Measurements from ENCODE around the gene SLC25A47. TPM values are rescaled to one million over a fixed set of nuclear protein-coding genes. Genes with fewer than 3 reads are reported as not detected.
"Not testable (repeated sequence)": the region's sequence is repeated elsewhere in the genome, so short reads cannot be mapped to it uniquely, and the experiment has no call there.

Gene SLC25A47
- total RNA-seq, 3 donors from 2014 or later = 0.16 TPM; not detected in 2

GRCh38 chr14:100306101-100306997 is 16.8 kb upstream of the SLC25A47 start, which contains the start of gene SLC25A29:
Gene SLC25A29, minus strand, starts transcription at chr14:100306444. Its CDS starts 212 bp downstream, at chr14:100306232.
- peak in 2 of 3 donors; percentile 24 to 66 for TF ChIP-seq POLR2AphosphoS5 (IDR thresholded peaks at IDR 0.05)
- peak; percentile 42 for TF ChIP-seq POLR2A (IDR thresholded peaks at IDR 0.05)
- TF ChIP-seq, protein P1, sequence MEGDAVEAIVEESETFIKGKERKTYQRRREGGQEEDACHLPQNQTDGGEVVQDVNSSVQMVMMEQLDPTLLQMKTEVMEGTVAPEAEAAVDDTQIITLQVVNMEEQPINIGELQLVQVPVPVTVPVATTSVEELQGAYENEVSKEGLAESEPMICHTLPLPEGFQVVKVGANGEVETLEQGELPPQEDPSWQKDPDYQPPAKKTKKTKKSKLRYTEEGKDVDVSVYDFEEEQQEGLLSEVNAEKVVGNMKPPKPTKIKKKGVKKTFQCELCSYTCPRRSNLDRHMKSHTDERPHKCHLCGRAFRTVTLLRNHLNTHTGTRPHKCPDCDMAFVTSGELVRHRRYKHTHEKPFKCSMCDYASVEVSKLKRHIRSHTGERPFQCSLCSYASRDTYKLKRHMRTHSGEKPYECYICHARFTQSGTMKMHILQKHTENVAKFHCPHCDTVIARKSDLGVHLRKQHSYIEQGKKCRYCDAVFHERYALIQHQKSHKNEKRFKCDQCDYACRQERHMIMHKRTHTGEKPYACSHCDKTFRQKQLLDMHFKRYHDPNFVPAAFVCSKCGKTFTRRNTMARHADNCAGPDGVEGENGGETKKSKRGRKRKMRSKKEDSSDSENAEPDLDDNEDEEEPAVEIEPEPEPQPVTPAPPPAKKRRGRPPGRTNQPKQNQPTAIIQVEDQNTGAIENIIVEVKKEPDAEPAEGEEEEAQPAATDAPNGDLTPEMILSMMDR (IDR thresholded peaks at IDR 0.05) = no peak
- H3K36me3 ChIP-seq = no peaks in the 10 kb centered on the region
- H3K4me1 ChIP-seq = peaks cover 0 to 23% of the 10 kb centered on the region in 2 donors
- intact Hi-C loops (cut with DNase I; ENCODE audit: low total_unique reads) = loop anchor here (10.0 kb wide), 1 partner anchor 68 kb away; the partner anchor contains the start of gene WDR25
- H3K27me3 ChIP-seq = no peaks in the 10 kb centered on the region
- H3K4me3 ChIP-seq = peak within 1 kb of the TSS; percentile 85 to 96 (median 89)
- H3K27ac ChIP-seq = peak within 1 kb of the TSS; percentile 78 to 90
- H3K9me3 ChIP-seq = no peaks in the 10 kb centered on the region
- DNase-seq (ENCODE audit: low spot score in 2 of 2) = peak; percentile 77 to 84

- H3K27ac ChIP-seq = peak overlapping the region; percentile 78 to 90
- no peak for TF ChIP-seq POLR2A (IDR thresholded peaks at IDR 0.05)
- TF ChIP-seq, protein P1 (IDR thresholded peaks at IDR 0.05) = no peak
- intact Hi-C loops (cut with DNase I; ENCODE audit: low total_unique reads) = loop anchor here (10.0 kb wide), 1 partner anchor 68 kb away; the partner anchor contains the start of gene WDR25
- no peak for DNase-seq (ENCODE audit: low spot score in 2 of 2)
- no peaks in the 10 kb centered on the region for H3K9me3 ChIP-seq
- H3K4me1 ChIP-seq = peaks cover 0 to 23% of the 10 kb centered on the region in 2 donors
- H3K4me3 ChIP-seq = peak overlapping the region; percentile 85 to 96 (median 89)
- H3K36me3 ChIP-seq = no peaks in the 10 kb centered on the region
- H3K27me3 ChIP-seq = no peaks in the 10 kb centered on the region
Observed at GRCh38 chr14:100306998-100307765, 16.0 kb upstream of the SLC25A47 start.

- TF ChIP-seq, protein P1 (IDR thresholded peaks at IDR 0.05) = no peak
- no peak for TF ChIP-seq POLR2AphosphoS5 (IDR thresholded peaks at IDR 0.05)
- Histone ChIP-seq H3K36me3 (no peaks in the 10 kb centered on the region), H3K27ac (peak overlapping the region; percentile 78 to 90), H3K27me3 (no peaks in the 10 kb centered on the region), H3K4me3 (peak overlapping the region; percentile 85 to 96 (median 89)), H3K4me1 (peaks cover 0 to 23% of the 10 kb centered on the region in 2 donors), H3K9me3 (no peaks in the 10 kb centered on the region)
- DNase-seq (ENCODE audit: low spot score in 2 of 2) = no peak
- intact Hi-C loops (cut with DNase I; ENCODE audit: low total_unique reads) = loop anchor here (10.0 kb wide), 1 partner anchor 67 kb away; the partner anchor contains the start of gene WDR25
Observed at GRCh38 chr14:100307766-100308426, 15.2 kb upstream of the SLC25A47 start.

DNA sequence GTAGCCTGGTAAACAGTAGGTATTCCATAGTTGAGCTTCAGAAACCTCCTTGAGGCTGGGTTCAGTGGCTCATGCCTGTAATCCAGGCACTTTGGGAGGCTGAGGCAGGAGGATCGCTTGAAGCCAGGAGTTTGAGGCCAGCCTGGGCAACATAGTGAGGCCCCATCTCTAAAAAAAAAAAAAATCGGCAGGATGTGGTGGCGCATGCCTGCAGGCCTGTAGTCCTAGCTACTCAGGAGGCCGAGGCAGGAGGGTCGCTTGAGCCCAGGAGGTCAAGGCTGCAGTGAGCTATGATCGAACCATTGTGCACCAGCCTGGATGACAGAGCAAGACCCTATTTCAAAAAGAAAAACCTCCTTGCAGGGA is 14.7 kb upstream of the SLC25A47 start:
- intact Hi-C loops (cut with DNase I; ENCODE audit: low total_unique reads) = loop anchor here (10.0 kb wide), 1 partner anchor 66 kb away; the partner anchor contains the start of gene WDR25
- not testable (repeated sequence) for DNase-seq (ENCODE audit: low spot score in 2 of 2); H3K36me3 ChIP-seq; H3K4me3 ChIP-seq; H3K27me3 ChIP-seq; H3K9me3 ChIP-seq; H3K27ac ChIP-seq
- peaks cover 0 to 23% of the 10 kb centered on the region in 2 donors for H3K4me1 ChIP-seq

Data from breast epithelium (tissue), 4 donors.